ENCODE results near the gene MFN1.

MFN1 gene

DNA sequence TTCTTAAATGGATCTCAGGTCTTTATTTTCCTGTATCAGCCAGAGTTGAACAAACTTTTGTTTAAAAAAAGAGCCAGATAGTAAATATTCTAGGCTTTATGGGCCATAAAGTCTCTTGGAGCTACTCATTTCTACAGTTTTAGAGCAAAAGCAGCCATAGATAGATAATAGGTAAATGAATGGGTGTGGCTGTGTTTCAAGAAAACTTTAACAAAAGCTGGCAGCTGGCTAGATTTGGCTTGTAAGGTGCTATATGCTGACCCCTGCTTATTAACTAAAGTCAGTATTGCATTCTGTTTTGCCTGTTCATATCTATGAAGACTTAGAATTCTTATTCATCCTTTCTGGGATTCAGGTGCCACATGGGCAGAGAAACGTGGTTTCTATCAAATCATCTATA is 29.0 kb downstream of the MFN1 start:
- H3K4me2 ChIP-seq = no peak overlapping the region
- no peaks in the 10 kb centered on the region for H3K27me3 ChIP-seq
- peaks cover 50 to 87% (median 72%) of the 10 kb centered on the region in 11 experiments for H3K36me3 ChIP-seq
- H3K27ac ChIP-seq = no peak overlapping the region
- no peaks in the 10 kb centered on the region for H3K4me1 ChIP-seq
- H3K4me3 ChIP-seq = no peak overlapping the region
- H4K20me1 ChIP-seq = no peaks in the 10 kb centered on the region
- no peak for TF ChIP-seq Cebpa-rat (IDR thresholded peaks at IDR 0.05)
- H3K9me3 ChIP-seq (replicated peaks in 1 of 11) = no peaks in the 10 kb centered on the region
- no peak overlapping the region for H3K9ac ChIP-seq

DNA sequence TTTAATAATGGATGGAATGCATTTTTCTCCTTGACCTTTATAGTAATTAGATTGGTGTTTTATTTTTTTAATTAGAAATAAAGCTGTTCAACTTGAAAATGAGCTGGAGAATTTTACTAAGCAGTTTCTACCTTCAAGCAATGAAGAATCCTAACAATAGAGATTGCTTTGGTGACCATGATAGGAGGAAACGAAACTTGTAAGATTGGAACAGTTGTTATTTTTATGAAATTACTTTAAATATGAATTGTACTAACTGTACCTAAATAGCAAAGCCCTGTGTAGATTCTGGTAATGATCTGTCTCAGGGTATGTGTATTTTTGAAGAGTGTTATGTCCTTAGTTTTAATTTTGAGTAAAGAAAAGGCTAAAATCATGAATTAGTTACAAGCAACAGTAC is 44.4 kb downstream of the MFN1 start:
- H3K9me3 ChIP-seq (replicated peaks in 1 of 11) = no peaks in the 10 kb centered on the region
- H3K36me3 ChIP-seq = peaks cover 52 to 97% (median 79%) of the 10 kb centered on the region in 11 experiments
- H4K20me1 ChIP-seq = no peaks in the 10 kb centered on the region
- no peaks in the 10 kb centered on the region for H3K27me3 ChIP-seq
- no peak overlapping the region for H3K4me3 ChIP-seq
- H3K4me1 ChIP-seq = no peaks in the 10 kb centered on the region
- H3K4me2 ChIP-seq = no peak overlapping the region
- no peak for TF ChIP-seq Cebpa-rat (IDR thresholded peaks at IDR 0.05)
- H3K9ac ChIP-seq = no peak overlapping the region
- H3K27ac ChIP-seq = no peak overlapping the region

DNA sequence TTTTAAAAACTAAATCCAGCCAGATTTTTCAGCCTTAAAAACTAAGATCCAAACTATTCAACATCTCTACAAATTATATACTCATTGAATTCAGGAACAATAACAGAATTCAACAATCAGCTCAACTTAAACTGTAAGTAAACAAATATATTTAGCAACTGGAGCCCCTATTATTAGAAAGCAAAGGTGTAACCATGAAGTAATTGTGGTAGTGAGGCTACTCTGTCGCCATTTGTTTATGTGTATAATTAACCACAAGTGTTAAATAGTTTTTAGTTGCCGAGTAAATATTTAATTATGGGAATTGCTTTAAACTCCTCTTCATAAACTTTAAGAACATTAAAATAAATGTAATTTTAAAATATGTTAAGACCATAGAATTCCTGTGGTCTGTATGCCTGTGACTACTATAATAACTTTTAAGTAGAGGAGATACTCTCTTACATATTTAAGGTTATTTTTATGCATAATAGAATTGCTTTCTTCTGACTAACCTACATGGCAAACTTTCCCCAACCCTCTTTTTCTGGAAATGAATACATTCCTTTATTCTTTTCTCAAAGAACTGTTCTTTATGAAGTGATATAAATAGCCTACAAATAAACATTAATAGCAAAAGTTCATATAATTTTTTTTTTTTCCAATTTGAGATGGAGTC is 51.2 kb downstream of the MFN1 start:
- Histone ChIP-seq H3K27ac (no peak overlapping the region), H4K20me1 (0 out of 22 replicates have a peak, but pooled peaks cover 0 to 6% (median 0%) of the 10 kb centered on the region in 11 experiments), H3K9me3 (replicated peaks in 1 of 11) (no peaks in the 10 kb centered on the region), H3K36me3 (peaks cover 55 to 100% (median 83%) of the 10 kb centered on the region in 11 experiments), H3K4me2 (no peak overlapping the region), H3K27me3 (no peaks in the 10 kb centered on the region), H3K4me1 (peaks cover 0 to 15% (median 0%) of the 10 kb centered on the region in 10 experiments; a peak in 6 of 20 replicates), H3K9ac (no peak overlapping the region), H3K4me3 (no peak overlapping the region)
- no peak for TF ChIP-seq Cebpa-rat (IDR thresholded peaks at IDR 0.05)

DNA sequence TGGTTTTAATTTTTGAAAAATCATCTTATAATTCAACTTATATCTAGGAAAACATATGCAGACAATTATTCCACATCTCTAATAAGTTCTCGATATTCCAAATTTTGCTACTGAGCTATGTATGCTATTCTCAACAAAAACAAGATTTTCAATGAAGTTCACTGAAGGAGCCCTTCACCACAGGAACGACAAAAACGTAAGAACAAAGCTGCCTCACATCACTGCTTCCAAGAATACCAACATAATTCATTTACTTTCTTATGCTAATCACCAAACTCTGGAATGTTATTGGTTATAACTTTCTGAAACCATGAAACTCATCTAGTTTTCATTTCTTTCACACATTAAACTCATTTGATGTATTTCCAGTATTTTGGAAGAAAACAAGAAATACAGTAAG is 54.1 kb downstream of the MFN1 start:
- Histone ChIP-seq H3K27ac (no peak overlapping the region), H4K20me1 (peaks cover 0 to 6% (median 0%) of the 10 kb centered on the region in 11 experiments; a peak in 1 of 22 replicates), H3K4me3 (no peak overlapping the region), H3K36me3 (peaks cover 61 to 100% (median 85%) of the 10 kb centered on the region in 11 experiments), H3K4me1 (peaks cover 0 to 15% (median 0%) of the 10 kb centered on the region in 10 experiments; a peak in 6 of 20 replicates), H3K9me3 (replicated peaks in 1 of 11) (no peaks in the 10 kb centered on the region), H3K4me2 (no peak overlapping the region), H3K27me3 (no peaks in the 10 kb centered on the region), H3K9ac (no peak overlapping the region)
- no peak for TF ChIP-seq Cebpa-rat (IDR thresholded peaks at IDR 0.05)

DNA sequence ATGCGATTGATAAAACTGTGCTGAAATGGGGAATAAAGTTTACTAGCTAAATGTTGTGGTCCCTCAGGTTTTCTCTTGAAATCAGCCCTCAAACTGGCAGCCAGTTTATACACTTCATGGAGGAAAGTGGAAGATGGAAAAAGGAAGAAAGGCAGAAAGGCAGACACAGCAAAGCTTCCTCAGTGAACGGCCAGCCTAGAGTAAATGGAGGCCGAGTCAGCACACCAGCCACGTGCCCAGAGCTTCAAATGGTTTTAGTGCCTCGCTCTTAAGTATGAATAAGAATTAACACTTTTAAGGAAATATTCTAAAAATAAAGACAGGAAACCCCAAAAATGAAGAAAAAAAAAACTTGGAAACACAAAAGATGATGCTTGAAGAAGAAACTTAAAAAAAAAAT is 55.5 kb downstream of the MFN1 start:
- H3K9ac ChIP-seq = no peak overlapping the region
- peaks cover 63 to 100% (median 88%) of the 10 kb centered on the region in 11 experiments for H3K36me3 ChIP-seq
- no peak overlapping the region for H3K4me3 ChIP-seq
- H3K9me3 ChIP-seq (replicated peaks in 1 of 11) = no peaks in the 10 kb centered on the region
- H4K20me1 ChIP-seq = peaks cover 0 to 6% (median 0%) of the 10 kb centered on the region in 11 experiments; a peak in 1 of 22 replicates
- peak overlapping the region in 3 of 11 experiments; percentile 27 to 47 (median 46); a peak in 4 of 22 replicates for H3K4me2 ChIP-seq
- H3K4me1 ChIP-seq = peaks cover 0 to 15% (median 0%) of the 10 kb centered on the region in 10 experiments; a peak in 6 of 20 replicates
- H3K27me3 ChIP-seq = no peaks in the 10 kb centered on the region
- no peak for TF ChIP-seq Cebpa-rat (IDR thresholded peaks at IDR 0.05)
- H3K27ac ChIP-seq = no peak overlapping the region

DNA sequence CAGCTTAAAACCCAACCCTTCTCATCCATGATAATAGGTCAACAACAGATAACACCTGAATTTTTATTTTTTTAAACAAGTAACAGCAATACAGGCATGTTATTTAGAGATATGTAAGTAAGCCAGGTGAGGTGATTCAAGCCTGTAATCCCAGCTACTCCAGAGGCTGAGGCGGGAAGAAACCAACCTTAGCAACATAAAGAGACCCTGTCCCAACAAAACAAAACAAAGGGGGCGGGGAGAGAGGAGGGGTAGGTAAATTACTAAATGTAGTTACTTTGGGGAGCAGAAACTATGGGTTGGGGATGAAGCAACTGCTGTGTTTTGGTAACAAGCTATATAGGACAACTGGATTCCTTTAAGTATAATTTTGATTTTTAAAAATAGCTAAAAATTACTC is 56.8 kb downstream of the MFN1 start:
- peaks cover 0 to 6% (median 0%) of the 10 kb centered on the region in 11 experiments; a peak in 1 of 22 replicates for H4K20me1 ChIP-seq
- peaks cover 0 to 15% (median 0%) of the 10 kb centered on the region in 10 experiments; a peak in 6 of 20 replicates for H3K4me1 ChIP-seq
- no peak for TF ChIP-seq Cebpa-rat (IDR thresholded peaks at IDR 0.05)
- no peak overlapping the region for H3K9ac ChIP-seq
- H3K27me3 ChIP-seq = no peaks in the 10 kb centered on the region
- H3K36me3 ChIP-seq = peaks cover 59 to 100% (median 90%) of the 10 kb centered on the region in 11 experiments
- no peak overlapping the region for H3K4me3 ChIP-seq
- no peak overlapping the region for H3K4me2 ChIP-seq
- H3K9me3 ChIP-seq (replicated peaks in 1 of 11) = no peaks in the 10 kb centered on the region
- H3K27ac ChIP-seq = no peak overlapping the region

DNA sequence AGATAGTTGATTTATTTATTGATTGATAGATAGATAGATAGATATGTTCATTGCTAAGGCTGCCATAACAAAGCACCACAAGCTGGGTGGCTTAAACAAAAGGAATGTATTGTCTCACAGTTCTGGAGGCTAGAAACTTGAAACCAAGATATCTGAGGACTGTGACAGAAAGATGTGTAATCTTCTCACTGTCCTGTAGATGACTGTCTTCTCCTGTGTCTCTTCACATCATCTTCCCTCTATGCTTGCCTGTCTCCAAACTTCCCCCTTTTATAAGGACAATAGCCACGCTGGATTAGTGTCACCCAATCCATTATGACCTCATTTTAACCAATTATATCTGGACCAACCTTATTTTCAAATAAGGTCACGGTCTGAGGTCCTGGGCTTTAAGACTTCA is 62.8 kb downstream of the MFN1 start:
- H3K27ac ChIP-seq = no peak overlapping the region
- TF ChIP-seq Cebpa-rat (IDR thresholded peaks at IDR 0.05) = no peak
- no peak overlapping the region for H3K9ac ChIP-seq

DNA sequence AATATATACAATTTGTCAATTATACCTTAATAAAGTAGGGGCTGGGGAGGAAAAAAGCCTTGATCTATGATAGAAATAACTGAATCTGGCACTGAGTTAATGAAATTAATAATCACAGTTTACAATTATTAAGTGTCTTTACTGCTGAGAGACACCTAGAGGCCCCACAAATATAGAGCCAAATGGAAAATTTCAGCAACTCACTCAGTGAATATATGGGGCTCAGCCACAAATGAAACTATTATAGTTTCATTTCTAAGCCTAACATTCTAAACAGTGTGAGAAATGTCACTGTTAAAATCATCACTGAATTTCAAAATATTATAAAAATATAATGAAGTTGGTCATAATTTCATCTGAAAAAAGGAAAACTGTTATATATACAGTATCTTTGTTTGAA is 63.5 kb downstream of the MFN1 start:
- Histone ChIP-seq H3K9ac (no peak overlapping the region), H3K27ac (no peak overlapping the region), H3K4me3 (no peak overlapping the region), H3K27me3 (no peaks in the 10 kb centered on the region), H3K4me2 (no peak overlapping the region), H3K9me3 (replicated peaks in 1 of 11) (no peaks in the 10 kb centered on the region), H3K36me3 (peaks cover 68 to 100% (median 82%) of the 10 kb centered on the region in 11 experiments), H3K4me1 (no peaks in the 10 kb centered on the region), H4K20me1 (peaks cover 0 to 14% (median 0%) of the 10 kb centered on the region in 11 experiments; a peak in 2 of 22 replicates)
- no peak for TF ChIP-seq Cebpa-rat (IDR thresholded peaks at IDR 0.05)

More for the DNA sequence above, 62.8 kb downstream of the MFN1 start:
- Histone ChIP-seq H3K27me3 (no peaks in the 10 kb centered on the region), H3K9me3 (replicated peaks in 1 of 11) (no peaks in the 10 kb centered on the region), H4K20me1 (peaks cover 0 to 14% (median 0%) of the 10 kb centered on the region in 11 experiments; a peak in 2 of 22 replicates), H3K4me3 (no peak overlapping the region), H3K4me1 (no peaks in the 10 kb centered on the region), H3K4me2 (no peak overlapping the region), H3K36me3 (peaks cover 70 to 100% (median 84%) of the 10 kb centered on the region in 11 experiments)

DNA sequence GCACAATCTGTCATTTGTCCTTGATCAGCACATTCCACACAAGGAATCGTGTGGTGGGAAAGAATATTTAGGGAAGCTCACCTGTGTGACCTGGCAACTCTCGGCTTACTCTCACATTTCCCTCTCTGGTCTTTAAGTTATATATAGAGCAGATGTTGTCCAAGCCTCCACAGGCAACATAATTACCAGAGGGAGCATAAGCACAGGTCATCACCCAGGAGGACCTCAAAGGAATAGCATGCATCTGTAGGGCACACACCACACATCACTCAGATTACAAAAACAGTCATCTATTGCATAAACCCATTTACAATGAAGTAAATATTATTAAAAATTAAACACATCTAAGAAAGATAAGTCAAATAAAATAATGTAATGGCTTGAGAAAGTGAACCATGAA is 67.3 kb downstream of the MFN1 start:
- H3K4me3 ChIP-seq = no peak overlapping the region
- H3K9me3 ChIP-seq (replicated peaks in 1 of 11) = no peaks in the 10 kb centered on the region
- no peak overlapping the region for H3K4me2 ChIP-seq
- no peak overlapping the region for H3K9ac ChIP-seq
- no peaks in the 10 kb centered on the region for H3K27me3 ChIP-seq
- H3K4me1 ChIP-seq = no peaks in the 10 kb centered on the region
- H4K20me1 ChIP-seq = peaks cover 0 to 25% (median 0%) of the 10 kb centered on the region in 11 experiments; a peak in 4 of 22 replicates
- H3K36me3 ChIP-seq = peaks cover 66 to 100% (median 81%) of the 10 kb centered on the region in 11 experiments
- H3K27ac ChIP-seq = no peak overlapping the region
- TF ChIP-seq Cebpa-rat (IDR thresholded peaks at IDR 0.05) = no peak
